SK-N-SH treated with all-trans-retinoic acid at 6 μM for 48 hours (cell line): Measurements from ENCODE around the gene SCGB1C2.

Source experiments
- ATAC-seq: fragments of 200-7000 bp; cut with Tn5 transposase; 3 replicates; pipeline ENCODE4 v1.9.1; 2020; ENCODE audit warnings: mild to moderate bottlenecking, moderate library complexity
- ARNTL ChIP-seq: fragments of 450-650 bp; formaldehyde crosslinking; IDR thresholded peaks from 2 replicates; pipeline ENCODE4 v1.5.0; 2020; ENCODE audit warnings: low read depth, mild to moderate bottlenecking, moderate library complexity, borderline replicate concordance
- CSDC2 ChIP-seq: fragments of 250-450 bp; sonication (Bioruptor Pico); IDR thresholded peaks from 2 replicates; pipeline ENCODE4 v1.5.0; 2020; ENCODE audit warnings: mild to moderate bottlenecking, moderate library complexity
- ESRRG ChIP-seq: fragments of 250-450 bp; sonication (Bioruptor Pico); IDR thresholded peaks from 2 replicates; pipeline ENCODE4 v1.6.1; 2021; ENCODE audit warnings: mild to moderate bottlenecking
- ISL1 ChIP-seq: fragments of 250-450 bp; sonication (Bioruptor Pico); IDR thresholded peaks from 2 replicates; pipeline ENCODE4 v2.1.2; 2022; ENCODE audit warnings: mild to moderate bottlenecking, moderate library complexity
- OSR1 ChIP-seq: fragments of 250-450 bp; sonication (Bioruptor Pico); IDR thresholded peaks from 2 replicates; pipeline ENCODE4 v1.8.0; 2022; ENCODE audit warnings: moderate library complexity, mild to moderate bottlenecking, inconsistent platforms
- POU6F1 ChIP-seq: fragments of 250-450 bp; sonication (Bioruptor Pico); IDR thresholded peaks from 2 replicates; pipeline ENCODE4 v1.8.0; 2021; ENCODE audit warnings: low read depth, mild to moderate bottlenecking, moderate library complexity, borderline replicate concordance
- PPARA ChIP-seq: fragments of 250-450 bp; sonication (Bioruptor Pico); IDR thresholded peaks from 2 replicates; pipeline ENCODE4 v1.5.0; 2020; ENCODE audit warnings: mild to moderate bottlenecking, borderline replicate concordance
- RARB ChIP-seq: fragments of 250-450 bp; sonication (Bioruptor Pico); IDR thresholded peaks from 2 replicates; pipeline ENCODE4 v1.8.0; 2021; ENCODE audit warnings: mild to moderate bottlenecking, moderate library complexity
- TCF4 ChIP-seq: fragments of 250-450 bp; sonication (Bioruptor Pico); IDR thresholded peaks from 2 replicates; pipeline ENCODE4 v1.8.0; 2021; ENCODE audit warnings: mild to moderate bottlenecking, moderate library complexity, borderline replicate concordance
- TOX ChIP-seq: fragments of 250-450 bp; sonication (Bioruptor Pico); IDR thresholded peaks from 2 replicates; pipeline ENCODE4 v1.8.0; 2021; ENCODE audit warnings: mild to moderate bottlenecking, moderate library complexity, borderline replicate concordance
- TSHZ2 ChIP-seq: fragments of 250-450 bp; sonication (Bioruptor Pico); IDR thresholded peaks from 2 replicates; pipeline ENCODE4 v1.5.0; 2020; ENCODE audit warnings: mild to moderate bottlenecking, moderate library complexity
- ZC3H10 ChIP-seq: fragments of 250-450 bp; sonication (Bioruptor Pico); IDR thresholded peaks from 2 replicates; pipeline ENCODE4 v1.5.1; 2021; ENCODE audit warnings: mild to moderate bottlenecking, moderate library complexity
- ZFP3 ChIP-seq: fragments of 250-450 bp; sonication (Bioruptor Pico); IDR thresholded peaks from 2 replicates; pipeline ENCODE4 v1.5.0; 2020; ENCODE audit warnings: mild to moderate bottlenecking, moderate library complexity
- ZFP30 ChIP-seq: fragments of 450-650 bp; formaldehyde crosslinking; IDR thresholded peaks from 2 replicates; pipeline ENCODE4 v1.5.0; 2022; ENCODE audit warnings: mild to moderate bottlenecking, moderate library complexity
- ZNF70 ChIP-seq: fragments of 450-650 bp; formaldehyde crosslinking; IDR thresholded peaks from 2 replicates; pipeline ENCODE4 v1.5.0; 2020; ENCODE audit warnings: mild to moderate bottlenecking, moderate library complexity
- TF ChIP-seq, protein P1 (sequence below): fragments of 250-450 bp; sonication (Bioruptor Pico); IDR thresholded peaks from 2 replicates; pipeline ENCODE4 v1.8.0; 2020; ENCODE audit warnings: mild to moderate bottlenecking, moderate library complexity, borderline replicate concordance
- TF ChIP-seq, protein P2 (sequence below): fragments of 250-450 bp; sonication (Bioruptor Pico); IDR thresholded peaks from 2 replicates; pipeline ENCODE4 v1.5.1; 2021; ENCODE audit warnings: mild to moderate bottlenecking, moderate library complexity

Gene SCGB1C2

DNA sequence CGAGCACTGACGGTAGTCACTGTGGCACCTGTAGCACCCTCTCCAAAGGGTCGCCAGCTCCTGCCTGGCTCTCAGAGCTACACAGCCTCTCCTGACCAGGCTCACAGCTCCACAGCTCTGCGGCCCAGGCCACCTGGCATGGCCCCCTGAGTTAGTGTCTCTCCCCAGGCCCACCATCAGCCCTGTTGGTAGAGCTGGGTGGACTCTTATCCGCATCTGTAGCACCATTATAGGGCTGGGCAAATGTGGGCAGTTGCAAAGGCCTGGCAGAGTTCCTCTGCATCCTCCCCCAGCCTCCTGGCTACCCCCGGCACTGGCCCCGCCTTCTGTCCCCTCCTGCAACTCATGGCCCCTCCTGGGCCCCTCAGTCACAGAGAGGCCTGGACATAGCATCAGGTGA lies 18.2 kb downstream of the SCGB1C2 start:
- no peak for ATAC-seq
- TF ChIP-seq, protein P1, sequence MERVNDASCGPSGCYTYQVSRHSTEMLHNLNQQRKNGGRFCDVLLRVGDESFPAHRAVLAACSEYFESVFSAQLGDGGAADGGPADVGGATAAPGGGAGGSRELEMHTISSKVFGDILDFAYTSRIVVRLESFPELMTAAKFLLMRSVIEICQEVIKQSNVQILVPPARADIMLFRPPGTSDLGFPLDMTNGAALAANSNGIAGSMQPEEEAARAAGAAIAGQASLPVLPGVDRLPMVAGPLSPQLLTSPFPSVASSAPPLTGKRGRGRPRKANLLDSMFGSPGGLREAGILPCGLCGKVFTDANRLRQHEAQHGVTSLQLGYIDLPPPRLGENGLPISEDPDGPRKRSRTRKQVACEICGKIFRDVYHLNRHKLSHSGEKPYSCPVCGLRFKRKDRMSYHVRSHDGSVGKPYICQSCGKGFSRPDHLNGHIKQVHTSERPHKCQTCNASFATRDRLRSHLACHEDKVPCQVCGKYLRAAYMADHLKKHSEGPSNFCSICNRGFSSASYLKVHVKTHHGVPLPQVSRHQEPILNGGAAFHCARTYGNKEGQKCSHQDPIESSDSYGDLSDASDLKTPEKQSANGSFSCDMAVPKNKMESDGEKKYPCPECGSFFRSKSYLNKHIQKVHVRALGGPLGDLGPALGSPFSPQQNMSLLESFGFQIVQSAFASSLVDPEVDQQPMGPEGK (CRISPR knock-in tag): no peak
- TF ChIP-seq PPARA (CRISPR knock-in tag) (no peak), ARNTL (CRISPR knock-in tag) (no peak), ZFP3 (CRISPR knock-in tag) (no peak), TOX (no peak), ZFP30 (CRISPR knock-in tag) (no peak), TSHZ2 (CRISPR knock-in tag) (no peak), ZC3H10 (CRISPR knock-in tag) (no peak), RARB (no peak), TCF4 (CRISPR knock-in tag) (no peak)
- TF ChIP-seq, protein P2, sequence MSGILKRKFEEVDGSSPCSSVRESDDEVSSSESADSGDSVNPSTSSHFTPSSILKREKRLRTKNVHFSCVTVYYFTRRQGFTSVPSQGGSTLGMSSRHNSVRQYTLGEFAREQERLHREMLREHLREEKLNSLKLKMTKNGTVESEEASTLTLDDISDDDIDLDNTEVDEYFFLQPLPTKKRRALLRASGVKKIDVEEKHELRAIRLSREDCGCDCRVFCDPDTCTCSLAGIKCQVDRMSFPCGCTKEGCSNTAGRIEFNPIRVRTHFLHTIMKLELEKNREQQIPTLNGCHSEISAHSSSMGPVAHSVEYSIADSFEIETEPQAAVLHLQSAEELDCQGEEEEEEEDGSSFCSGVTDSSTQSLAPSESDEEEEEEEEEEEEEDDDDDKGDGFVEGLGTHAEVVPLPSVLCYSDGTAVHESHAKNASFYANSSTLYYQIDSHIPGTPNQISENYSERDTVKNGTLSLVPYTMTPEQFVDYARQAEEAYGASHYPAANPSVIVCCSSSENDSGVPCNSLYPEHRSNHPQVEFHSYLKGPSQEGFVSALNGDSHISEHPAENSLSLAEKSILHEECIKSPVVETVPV: no peak
- TF ChIP-seq, all 23 proteins: peak for 0

DNA sequence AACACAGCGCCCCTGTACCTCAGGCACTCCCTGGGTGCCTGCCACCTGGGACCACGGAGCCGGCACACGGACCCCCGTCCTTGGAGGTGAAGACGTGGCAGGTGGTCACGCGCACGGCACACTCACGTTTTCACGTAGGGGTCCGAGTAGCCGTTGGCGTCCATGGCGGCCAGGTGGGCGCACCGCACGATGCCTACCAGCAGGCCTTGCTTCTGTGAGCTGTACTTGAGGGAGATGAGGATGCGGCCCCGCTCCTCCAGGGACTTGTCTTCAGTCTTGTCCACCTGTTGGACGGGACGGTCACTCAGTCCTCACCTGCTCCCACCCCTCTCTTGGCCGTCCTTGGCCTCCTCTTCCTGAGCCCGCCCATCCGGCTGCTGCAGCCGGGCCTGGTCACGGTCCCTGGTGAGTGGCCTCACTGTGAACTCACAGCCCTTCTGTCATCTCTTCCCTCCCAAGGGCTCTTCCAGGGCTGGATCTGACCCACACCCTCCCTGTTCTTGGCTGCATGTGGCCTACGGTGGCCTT lies 18.8 kb downstream of the SCGB1C2 start:
- ATAC-seq: no peak
- no peak for TF ChIP-seq ZNF70 (CRISPR knock-in tag)
- no peak for TF ChIP-seq ZFP3 (CRISPR knock-in tag)
- TF ChIP-seq TSHZ2 (CRISPR knock-in tag): no peak
- no peak for TF ChIP-seq ESRRG (CRISPR knock-in tag)
- TF ChIP-seq POU6F1 (CRISPR knock-in tag): no peak
- no peak for TF ChIP-seq OSR1 (CRISPR knock-in tag)
- TF ChIP-seq TOX: no peak
- TF ChIP-seq, protein P2: no peak
- no peak for TF ChIP-seq ISL1 (CRISPR knock-in tag)
- TF ChIP-seq CSDC2: no peak
- no peak for TF ChIP-seq PPARA (CRISPR knock-in tag)
- no peak for TF ChIP-seq TCF4 (CRISPR knock-in tag)
- no peak for TF ChIP-seq ZC3H10 (CRISPR knock-in tag)
